BLaER1 treated with 17β-estradiol and CSF1 and Interleukin-3, amounts not matched to agents 10 nM and 100 nM (cell line): ENCODE measurements around the gene BRF1.
A peak's percentile ranks its signal among the peaks of the same experiment; 100 is the strongest.

ENCODE experiments used
- H3K27ac ChIP-seq, 11 experiments: shearing (Covaris generic); formaldehyde crosslinking; 2 replicates each; pipeline ENCODE4 v1.8.1; 2022
- H3K27me3 ChIP-seq, 11 experiments: shearing (Covaris generic); formaldehyde crosslinking; 2 replicates each; pipeline ENCODE4 v1.8.1; 2022
- H3K36me3 ChIP-seq, 11 experiments: shearing (Covaris generic); formaldehyde crosslinking; 2 replicates each; pipeline ENCODE4 v1.8.1; 2022
- H3K4me1 ChIP-seq, 10 experiments: shearing (Covaris generic); formaldehyde crosslinking; 2 replicates each; pipeline ENCODE4 v1.8.1; 2022
- H3K4me2 ChIP-seq, 11 experiments: shearing (Covaris generic); formaldehyde crosslinking; 2 replicates each; pipeline ENCODE4 v1.8.1; 2022
- H3K4me3 ChIP-seq, 10 experiments: shearing (Covaris generic); formaldehyde crosslinking; 2 replicates each; pipeline ENCODE4 v1.8.1; 2022
- H3K9ac ChIP-seq, 11 experiments: shearing (Covaris generic); formaldehyde crosslinking; 2 replicates each; pipeline ENCODE4 v1.8.1; 2022
- H3K9me3 ChIP-seq, 11 experiments: shearing (Covaris generic); formaldehyde crosslinking; replicated peaks in 1 of 11; 2 replicates each; pipeline ENCODE4 v1.8.1; 2022
- H4K20me1 ChIP-seq, 11 experiments: shearing (Covaris generic); formaldehyde crosslinking; 2 replicates each; pipeline ENCODE4 v1.8.1; 2022
- Cebpa-rat ChIP-seq, 11 experiments: shearing (Covaris generic); IDR thresholded peaks; 2 replicates each; pipeline ENCODE4 v1.8.1; 2022

BRF1 gene

GRCh38 chr14:105300542-105301102 lies at the start of gene BRF1:
Gene BRF1 (minus strand): TSS chr14:105301001. CDS start chr14:105300629, 372 bp downstream.
- peak within 1 kb of the TSS; percentile 84 to 96 (median 92) for H3K27ac ChIP-seq
- peaks cover 42 to 68% (median 53%) of the 10 kb centered on the region in 10 experiments for H3K4me1 ChIP-seq

GRCh38 chr14:105349992-105350391 lies 49.2 kb upstream of the BRF1 start:
- Histone ChIP-seq H3K27me3 (no peaks in the 10 kb centered on the region), H3K27ac (no peak overlapping the region; a peak in 1 of 22 replicates), H3K9ac (no peak overlapping the region), H3K4me2 (no peak overlapping the region), H3K4me3 (no peak overlapping the region), H3K4me1 (peaks cover 3 to 44% (median 16%) of the 10 kb centered on the region in 10 experiments; a peak in 18 of 20 replicates), H4K20me1 (peaks cover 28 to 76% (median 51%) of the 10 kb centered on the region in 11 experiments; a peak in 18 of 22 replicates), H3K36me3 (peaks cover 0 to 36% (median 10%) of the 10 kb centered on the region in 11 experiments; a peak in 10 of 22 replicates), H3K9me3 (peaks cover 0 to 10% (median 7%) of the 10 kb centered on the region in 11 experiments; a peak in 16 of 22 replicates)
- no peak for TF ChIP-seq Cebpa-rat (IDR thresholded peaks at IDR 0.05)

More at GRCh38 chr14:105300542-105301102, at the start of gene BRF1:
- peaks cover 8 to 48% (median 25%) of the 10 kb centered on the region in 11 experiments; a peak in 19 of 22 replicates for H4K20me1 ChIP-seq
- H3K9me3 ChIP-seq = peaks cover 0 to 6% (median 0%) of the 10 kb centered on the region in 11 experiments; a peak in 4 of 22 replicates
- TF ChIP-seq Cebpa-rat (IDR thresholded peaks at IDR 0.05) = no peak
- peaks cover 0 to 6% (median 0%) of the 10 kb centered on the region in 11 experiments; a peak in 2 of 22 replicates for H3K36me3 ChIP-seq
- H3K9ac ChIP-seq = peak within 1 kb of the TSS; percentile 87 to 97 (median 95)
- no peaks in the 10 kb centered on the region for H3K27me3 ChIP-seq
- H3K4me2 ChIP-seq = peak within 1 kb of the TSS; percentile 88 to 99 (median 94)
- peak within 1 kb of the TSS; percentile 70 to 94 (median 88) for H3K4me3 ChIP-seq

GRCh38 chr14:105348945-105349699 lies 48.3 kb upstream of the BRF1 start:
- no peak for TF ChIP-seq Cebpa-rat (IDR thresholded peaks at IDR 0.05)
- Histone ChIP-seq H4K20me1 (peaks cover 28 to 80% (median 51%) of the 10 kb centered on the region in 11 experiments; a peak in 18 of 22 replicates), H3K27me3 (no peaks in the 10 kb centered on the region), H3K9ac (peak overlapping the region in 1 of 11 experiments; percentile 29; a peak in 2 of 22 replicates), H3K27ac (peak overlapping the region in 1 of 11 experiments; percentile 6; a peak in 1 of 22 replicates), H3K4me2 (no peak overlapping the region), H3K36me3 (peaks cover 0 to 27% (median 6%) of the 10 kb centered on the region in 11 experiments; a peak in 6 of 22 replicates), H3K4me3 (no peak overlapping the region), H3K9me3 (peaks cover 0 to 18% (median 15%) of the 10 kb centered on the region in 11 experiments; a peak in 17 of 22 replicates), H3K4me1 (peaks cover 4 to 40% (median 16%) of the 10 kb centered on the region in 10 experiments; a peak in 18 of 20 replicates)

GRCh38 chr14:105348169-105348944 lies 47.6 kb upstream of the BRF1 start:
- Histone ChIP-seq H3K36me3 (peaks cover 0 to 21% (median 4%) of the 10 kb centered on the region in 11 experiments; a peak in 6 of 22 replicates), H3K27me3 (no peaks in the 10 kb centered on the region), H3K9ac (peak overlapping the region in 1 of 11 experiments; percentile 11; a peak in 3 of 22 replicates), H3K4me3 (no peak overlapping the region), H3K27ac (no peak overlapping the region), H4K20me1 (peaks cover 28 to 87% (median 51%) of the 10 kb centered on the region in 11 experiments; a peak in 19 of 22 replicates), H3K4me1 (peaks cover 6 to 37% (median 16%) of the 10 kb centered on the region in 10 experiments; a peak in 19 of 20 replicates), H3K4me2 (no peak overlapping the region), H3K9me3 (peaks cover 0 to 22% (median 20%) of the 10 kb centered on the region in 11 experiments; a peak in 17 of 22 replicates)
- TF ChIP-seq Cebpa-rat (IDR thresholded peaks at IDR 0.05) = no peak

GRCh38 chr14:105347587-105347968 lies 46.8 kb upstream of the BRF1 start:
- Histone ChIP-seq H3K9me3 (peaks cover 0 to 22% (median 20%) of the 10 kb centered on the region in 11 experiments; a peak in 17 of 22 replicates), H3K9ac (no peak overlapping the region; a peak in 1 of 22 replicates), H3K4me3 (no peak overlapping the region), H3K27me3 (no peaks in the 10 kb centered on the region), H3K4me2 (no peak overlapping the region; a peak in 1 of 22 replicates), H4K20me1 (peaks cover 28 to 87% (median 49%) of the 10 kb centered on the region in 11 experiments; a peak in 19 of 22 replicates), H3K4me1 (peaks cover 10 to 35% (median 14%) of the 10 kb centered on the region in 10 experiments), H3K27ac (no peak overlapping the region), H3K36me3 (peaks cover 0 to 21% (median 4%) of the 10 kb centered on the region in 11 experiments; a peak in 6 of 22 replicates)
- no peak for TF ChIP-seq Cebpa-rat (IDR thresholded peaks at IDR 0.05)

GRCh38 chr14:105346876-105347586 lies 46.2 kb upstream of the BRF1 start:
- no peak for TF ChIP-seq Cebpa-rat (IDR thresholded peaks at IDR 0.05)
- Histone ChIP-seq H3K9me3 (peaks cover 0 to 22% (median 20%) of the 10 kb centered on the region in 11 experiments; a peak in 17 of 22 replicates), H3K4me3 (no peak overlapping the region), H4K20me1 (peaks cover 28 to 88% (median 46%) of the 10 kb centered on the region in 11 experiments; a peak in 20 of 22 replicates), H3K27me3 (no peaks in the 10 kb centered on the region), H3K36me3 (peaks cover 0 to 21% (median 4%) of the 10 kb centered on the region in 11 experiments; a peak in 6 of 22 replicates), H3K4me1 (peaks cover 6 to 30% (median 13%) of the 10 kb centered on the region in 10 experiments), H3K4me2 (peak overlapping the region in 3 of 11 experiments; percentile 10 to 38 (median 36); a peak in 4 of 22 replicates), H3K9ac (no peak overlapping the region; a peak in 1 of 22 replicates), H3K27ac (no peak overlapping the region)

GRCh38 chr14:105346200-105346533 lies 45.4 kb upstream of the BRF1 start:
- no peaks in the 10 kb centered on the region for H3K27me3 ChIP-seq
- no peak overlapping the region for H3K9ac ChIP-seq
- no peak overlapping the region for H3K4me2 ChIP-seq
- H4K20me1 ChIP-seq = peaks cover 29 to 88% (median 44%) of the 10 kb centered on the region in 11 experiments; a peak in 20 of 22 replicates
- no peak overlapping the region for H3K4me3 ChIP-seq
- peaks cover 0 to 21% (median 4%) of the 10 kb centered on the region in 11 experiments; a peak in 6 of 22 replicates for H3K36me3 ChIP-seq
- TF ChIP-seq Cebpa-rat (IDR thresholded peaks at IDR 0.05) = no peak
- no peak overlapping the region for H3K27ac ChIP-seq
- peaks cover 7 to 30% (median 15%) of the 10 kb centered on the region in 10 experiments for H3K4me1 ChIP-seq
- H3K9me3 ChIP-seq = peaks cover 0 to 22% (median 20%) of the 10 kb centered on the region in 11 experiments; a peak in 17 of 22 replicates
